ENCODE results near the gene SLC6A19.
"Not testable (repeated sequence)": the region's sequence is repeated elsewhere in the genome, so short reads cannot be mapped to it uniquely, and the experiment has no call there.

- not testable (repeated sequence) for TF ChIP-seq POLR2AphosphoS5, POLR2A (IDR thresholded peaks at IDR 0.05; ENCODE audit: low read depth, low read length)
Measured at GRCh38 chr5:1229023-1229422, 27.6 kb downstream of the SLC6A19 start.

Measured in GM12892 (cell line).